ENCODE measurements around the gene MFRP. TPM values are rescaled to one million over a fixed set of nuclear protein-coding genes. Genes with fewer than 3 reads are reported as not detected.

Gene MFRP
- total RNA-seq, 2 experiments from 2014 or later: not detected

DNA sequence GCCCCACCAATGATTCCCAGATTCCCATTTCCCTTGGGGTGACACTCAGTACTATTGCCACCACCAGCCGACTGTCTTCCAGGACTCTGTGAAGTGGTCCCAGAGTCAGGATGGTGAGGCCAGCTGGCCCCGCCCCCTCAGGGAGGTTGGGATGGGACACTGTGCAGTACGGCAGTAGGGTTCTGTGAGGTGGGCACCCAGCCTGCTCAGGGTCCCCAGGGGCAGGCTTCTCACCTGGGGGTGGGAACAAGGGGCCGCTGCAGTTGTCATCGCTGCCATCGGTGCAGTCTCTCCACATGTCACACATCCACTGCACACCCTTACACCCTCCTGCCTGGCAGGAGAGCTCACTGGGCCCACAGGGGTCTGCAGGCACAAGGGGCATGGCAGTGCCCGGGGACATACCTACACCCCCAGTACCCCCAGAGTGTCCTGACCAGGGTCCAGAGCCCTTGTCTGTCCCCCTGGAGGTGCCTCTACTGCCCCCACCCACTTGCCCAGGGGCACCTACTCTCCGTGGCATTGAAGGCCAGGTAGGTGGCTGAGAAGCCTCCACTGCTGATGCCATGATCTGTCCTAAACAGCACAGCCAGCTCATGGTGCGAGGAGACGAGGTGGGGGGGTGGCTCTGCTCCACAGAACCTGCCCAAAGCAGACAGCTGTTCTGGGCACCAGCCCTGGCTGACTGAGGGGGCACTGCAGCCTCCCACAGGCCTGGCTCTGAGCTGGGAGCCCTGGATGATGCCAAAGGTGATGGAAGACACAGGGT lies 4.0 kb downstream of the MFRP start:
- Mint-ChIP-seq H3K9me3 (ENCODE audit: low read depth) (no peaks in the 10 kb centered on the region), H3K36me3 (peaks cover 2% of the 10 kb centered on the region), H3K27me3 (peaks cover 40% of the 10 kb centered on the region), H3K4me1 (peaks cover 19% of the 10 kb centered on the region), H3K27ac (no peak overlapping the region), H3K4me3 (no peak overlapping the region)
- DNase-seq: no peak
- CTCF ChIA-PET: interaction anchor here (1.8 to 12.8 kb wide), 3 partner anchors 14 to 132 kb away, joined by 9 to 126 read pairs (median 90); no protein-coding TSS in a partner anchor
- ATAC-seq: no peak

DNA sequence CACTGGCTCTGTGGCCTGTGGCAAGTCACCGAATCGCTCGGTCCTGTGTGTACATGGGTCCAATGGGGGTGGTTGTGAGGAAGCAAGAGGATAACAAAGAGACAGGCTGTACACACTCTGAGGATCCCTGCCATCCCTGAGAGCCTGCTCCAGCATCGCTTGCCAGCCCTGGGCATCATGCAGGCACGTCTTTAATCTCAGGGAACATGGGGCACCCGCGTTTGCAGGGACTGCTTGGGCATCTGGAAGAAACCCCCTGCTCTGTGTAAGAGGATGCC lies 4.5 kb downstream of the MFRP start:
- H3K9me3 Mint-ChIP-seq (ENCODE audit: low read depth): no peaks in the 10 kb centered on the region
- peaks cover 23% of the 10 kb centered on the region for H3K4me1 Mint-ChIP-seq
- no peak for ATAC-seq
- no peak for DNase-seq
- CTCF ChIA-PET: interaction anchor here (1.0 to 12.8 kb wide), 4 partner anchors 15 to 35 kb away, joined by 4 to 126 read pairs (median 72); no protein-coding TSS in a partner anchor
- H3K4me3 Mint-ChIP-seq: no peak overlapping the region
- H3K27me3 Mint-ChIP-seq: peaks cover 40% of the 10 kb centered on the region
- H3K36me3 Mint-ChIP-seq: peaks cover 2% of the 10 kb centered on the region
- H3K27ac Mint-ChIP-seq: no peak overlapping the region

DNA sequence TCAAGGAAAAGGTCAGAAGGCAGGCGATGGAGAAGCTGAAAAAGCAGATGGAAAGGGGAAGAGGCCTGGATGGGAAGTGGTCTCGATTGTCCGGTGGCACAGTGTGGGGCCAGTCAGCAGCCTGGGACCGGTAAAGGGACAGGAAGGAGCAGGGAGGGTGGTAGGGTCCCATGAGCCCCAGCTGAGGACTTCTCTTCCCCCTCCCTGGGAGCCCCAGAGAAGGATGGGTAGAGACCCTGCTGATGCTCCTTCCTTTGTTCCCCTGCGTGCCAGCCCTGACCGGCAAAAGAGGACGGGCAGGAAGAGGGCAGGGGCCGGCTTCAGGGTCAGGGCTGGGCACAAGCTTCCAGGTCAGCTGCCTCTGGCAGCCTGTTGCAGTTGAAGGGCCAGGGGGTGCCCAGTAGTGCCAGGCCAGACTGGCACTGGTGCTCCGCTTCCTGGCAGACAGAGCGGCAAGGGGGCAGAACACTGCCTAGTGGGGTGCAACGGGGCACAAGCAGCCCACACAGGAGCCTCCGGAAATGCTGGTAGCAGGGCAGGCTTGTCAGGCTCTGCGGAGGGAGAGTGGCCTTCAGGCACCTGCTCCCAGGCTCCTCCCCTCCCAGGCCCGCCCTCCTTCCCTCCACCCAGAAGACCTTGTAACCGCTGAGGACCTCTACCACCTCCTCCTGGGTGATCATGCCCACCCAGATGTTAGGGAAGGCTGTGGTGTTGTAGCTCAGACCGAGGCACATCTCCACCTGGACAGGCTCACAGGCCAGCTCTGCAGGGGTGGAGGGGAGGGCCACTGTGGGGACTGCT lies 5.1 kb downstream of the MFRP start:
- no peak for ATAC-seq
- Mint-ChIP-seq H3K36me3 (peaks cover 2% of the 10 kb centered on the region), H3K27me3 (peaks cover 40% of the 10 kb centered on the region), H3K27ac (no peak overlapping the region), H3K4me1 (peaks cover 27% of the 10 kb centered on the region), H3K4me3 (no peak overlapping the region), H3K9me3 (ENCODE audit: low read depth) (no peaks in the 10 kb centered on the region)
- DNase-seq: no peak
- CTCF ChIA-PET: interaction anchor here (0.8 to 12.8 kb wide), 7 partner anchors 9 to 133 kb away, joined by 3 to 126 read pairs (median 54); no protein-coding TSS in a partner anchor

DNA sequence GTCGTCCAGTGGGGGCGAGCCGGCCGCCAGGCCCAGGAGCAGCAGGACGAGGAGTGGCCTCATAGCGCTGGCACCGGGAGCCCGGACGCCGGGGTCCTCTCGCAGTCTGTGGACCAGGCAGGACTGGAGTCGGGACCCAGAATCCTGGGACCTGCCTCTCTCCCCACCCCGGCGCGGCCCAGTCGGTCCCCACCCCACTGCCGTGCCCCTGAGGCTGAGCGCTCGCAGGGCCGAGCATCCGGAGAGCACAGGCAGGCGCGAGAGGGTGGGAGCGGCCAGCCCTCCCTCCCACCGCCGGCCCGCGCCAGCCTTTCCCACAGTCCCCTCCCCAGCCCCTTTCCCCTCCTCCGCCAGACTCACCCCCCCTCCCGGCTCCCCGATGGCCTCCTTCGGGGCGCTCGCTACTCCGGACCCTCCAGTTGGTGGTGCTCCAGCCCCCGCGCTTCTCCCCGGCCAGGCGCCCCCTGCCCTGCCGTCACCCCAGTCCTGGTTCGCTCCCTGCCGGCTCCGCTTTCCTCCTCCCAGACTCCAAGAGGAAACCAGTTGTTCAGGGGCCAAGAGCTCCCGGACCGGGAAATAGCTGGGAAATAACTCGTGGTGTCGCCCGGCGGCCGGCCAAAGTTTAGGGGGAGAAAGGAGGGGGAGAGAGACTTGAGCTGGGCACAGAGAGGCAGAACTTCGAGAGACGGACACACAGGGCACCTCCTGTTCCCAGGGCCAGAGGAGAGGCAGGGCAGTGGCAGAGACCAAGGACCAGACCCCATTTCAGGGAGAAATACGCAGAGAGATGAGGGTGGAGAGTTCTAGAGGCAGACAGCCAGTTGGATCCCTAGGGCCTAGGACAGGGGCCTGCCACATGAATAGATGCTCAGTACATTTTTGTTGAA lies 5.9 kb downstream of the MFRP start, which contains the start of gene C1QTNF5:
C1QTNF5 (minus strand) TSS at position 549 of the 887 bp plus-strand sequence; CDS start at position 63, 486 bp downstream.
- no peak for DNase-seq
- peak; percentile 3 for ATAC-seq
- H3K4me3 Mint-ChIP-seq: no peak within 1 kb of the TSS
- CTCF ChIA-PET: interaction anchor here (0.6 to 12.8 kb wide), 21 partner anchors 10 to 343 kb away, joined by 3 to 126 read pairs (median 3); no protein-coding TSS in a partner anchor
- peaks cover 36% of the 10 kb centered on the region for H3K4me1 Mint-ChIP-seq
- H3K27me3 Mint-ChIP-seq: peaks cover 40% of the 10 kb centered on the region
- H3K27ac Mint-ChIP-seq: no peak within 1 kb of the TSS
- peaks cover 4% of the 10 kb centered on the region for H3K36me3 Mint-ChIP-seq
- H3K9me3 Mint-ChIP-seq (ENCODE audit: low read depth): no peaks in the 10 kb centered on the region

DNA sequence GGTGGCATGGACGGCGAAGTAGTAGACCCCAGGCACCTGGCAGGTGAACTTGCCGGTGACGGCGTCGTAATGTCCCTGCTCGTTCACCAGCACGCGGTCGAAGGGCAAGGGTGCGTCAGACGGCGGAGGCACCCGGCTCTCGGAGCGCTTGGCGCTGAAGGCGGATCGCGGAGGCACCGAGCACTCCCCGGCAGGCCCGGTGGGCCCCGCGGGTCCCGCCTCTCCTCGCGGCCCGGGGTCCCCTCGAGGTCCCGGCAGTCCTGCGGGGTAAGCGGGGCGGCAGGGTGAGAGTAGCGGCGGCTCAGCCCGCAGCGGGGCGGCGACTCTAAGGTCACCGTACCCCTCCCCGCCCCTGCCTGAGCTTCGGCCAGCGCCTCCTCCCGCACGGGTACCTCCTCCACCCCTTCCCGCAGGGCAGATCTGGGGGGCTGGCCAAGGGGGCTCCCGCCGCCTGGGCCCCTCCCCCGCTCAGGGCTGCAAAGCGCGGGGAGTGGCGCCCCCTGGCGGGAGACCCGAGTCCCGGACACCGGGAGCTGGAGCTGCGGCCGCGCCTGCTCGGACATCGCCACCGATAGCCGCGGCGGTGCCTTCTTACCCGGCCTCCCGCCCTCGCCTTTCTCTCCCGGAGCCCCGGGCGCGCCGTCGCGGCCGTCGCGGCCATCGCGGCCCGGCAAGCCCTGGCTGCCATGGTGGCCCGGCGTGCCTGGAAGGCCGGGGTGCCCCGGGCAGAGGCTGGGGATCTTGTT lies 6.7 kb downstream of the MFRP start:
- H3K27me3 Mint-ChIP-seq: peaks cover 40% of the 10 kb centered on the region
- H3K4me3 Mint-ChIP-seq: no peak overlapping the region
- CTCF ChIA-PET: interaction anchor here (0.6 to 12.8 kb wide), 23 partner anchors 11 to 343 kb away, joined by 3 to 126 read pairs (median 4); no protein-coding TSS in a partner anchor
- no peaks in the 10 kb centered on the region for H3K9me3 Mint-ChIP-seq (ENCODE audit: low read depth)
- H3K27ac Mint-ChIP-seq: no peak overlapping the region
- peaks cover 44% of the 10 kb centered on the region for H3K4me1 Mint-ChIP-seq
- no peak for DNase-seq
- H3K36me3 Mint-ChIP-seq: peaks cover 4% of the 10 kb centered on the region
- ATAC-seq: peak; percentile 34

DNA sequence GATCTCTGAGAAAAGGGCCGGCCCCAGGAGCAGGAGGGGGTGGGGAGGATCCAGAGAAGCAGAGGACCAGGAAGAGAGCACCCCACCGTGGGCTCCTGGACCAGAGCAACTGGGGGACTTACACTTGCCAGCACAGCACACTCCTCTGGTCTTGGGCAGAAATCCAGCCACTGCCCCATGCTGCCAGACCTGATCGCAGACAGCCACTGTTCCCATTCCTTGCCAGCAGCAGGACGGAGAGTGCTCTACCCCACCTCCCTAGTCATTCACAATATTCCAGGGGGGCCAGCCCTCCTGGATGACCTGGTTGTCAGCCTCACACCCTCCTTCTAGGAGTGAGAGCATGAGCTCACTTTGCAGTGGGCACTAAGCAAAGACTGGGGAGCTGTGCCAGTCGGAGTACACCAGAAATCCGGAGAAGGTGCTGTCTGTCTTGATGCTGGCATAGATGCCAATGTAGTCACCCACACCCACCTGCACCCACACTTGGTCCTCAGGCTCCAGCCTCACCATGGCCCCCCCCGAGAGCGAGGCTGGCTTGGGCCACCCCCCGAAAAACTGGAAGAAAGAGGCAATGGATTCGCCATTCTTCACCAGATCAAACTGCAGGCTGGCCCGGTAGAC lies 7.4 kb downstream of the MFRP start:
- DNase-seq (no peak), ATAC-seq (no peak)
- Mint-ChIP-seq H3K27me3 (peaks cover 39% of the 10 kb centered on the region), H3K4me3 (no peak overlapping the region), H3K4me1 (peaks cover 48% of the 10 kb centered on the region), H3K9me3 (ENCODE audit: low read depth) (no peaks in the 10 kb centered on the region), H3K27ac (no peak overlapping the region), H3K36me3 (peaks cover 4% of the 10 kb centered on the region)
- CTCF ChIA-PET: interaction anchor here (0.6 to 12.8 kb wide), 43 partner anchors 11 to 342 kb away, joined by 3 to 126 read pairs (median 4); partner anchors contain the start of genes C2CD2L, CENATAC and USP2

DNA sequence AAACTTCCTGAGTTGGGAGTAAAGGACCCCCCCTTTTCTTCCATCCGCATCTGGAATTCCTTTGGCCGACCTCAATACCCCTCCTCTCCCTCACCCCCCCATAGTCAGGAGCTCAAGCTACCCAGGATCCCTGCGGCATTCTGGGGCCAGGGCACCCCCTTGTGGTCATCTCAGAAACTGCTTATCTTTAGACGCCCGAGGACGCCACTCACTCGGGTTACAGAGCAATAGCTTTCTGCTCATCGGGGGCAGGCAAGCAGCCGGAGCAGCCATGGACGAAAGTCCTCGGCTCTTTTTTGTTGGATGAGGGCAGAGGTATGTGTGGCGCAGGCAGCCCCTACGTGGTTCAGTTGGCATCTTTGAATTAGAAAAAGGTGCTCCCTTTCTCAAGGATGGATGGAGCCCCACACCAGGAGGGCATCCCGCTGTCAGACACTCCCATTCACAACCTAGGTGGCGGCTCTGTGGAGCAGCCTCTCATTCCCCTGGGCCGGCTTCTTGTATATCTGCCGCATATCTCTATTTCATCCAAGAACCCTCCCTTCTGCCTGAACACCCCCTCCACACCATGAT lies 8.1 kb downstream of the MFRP start:
- CTCF ChIA-PET: interaction anchor here (0.6 to 12.8 kb wide), 59 partner anchors 10 to 340 kb away, joined by 3 to 126 read pairs (median 4); partner anchors contain the start of genes ABCG4, C2CD2L, CENATAC and MCAM
- H3K27ac Mint-ChIP-seq: no peak overlapping the region
- DNase-seq: peak; percentile 80
- peak; percentile 34 for ATAC-seq
- H3K36me3 Mint-ChIP-seq: peaks cover 4% of the 10 kb centered on the region
- no peak overlapping the region for H3K4me3 Mint-ChIP-seq
- H3K4me1 Mint-ChIP-seq: peaks cover 50% of the 10 kb centered on the region
- peaks cover 37% of the 10 kb centered on the region for H3K27me3 Mint-ChIP-seq
- H3K9me3 Mint-ChIP-seq (ENCODE audit: low read depth): no peaks in the 10 kb centered on the region

DNA sequence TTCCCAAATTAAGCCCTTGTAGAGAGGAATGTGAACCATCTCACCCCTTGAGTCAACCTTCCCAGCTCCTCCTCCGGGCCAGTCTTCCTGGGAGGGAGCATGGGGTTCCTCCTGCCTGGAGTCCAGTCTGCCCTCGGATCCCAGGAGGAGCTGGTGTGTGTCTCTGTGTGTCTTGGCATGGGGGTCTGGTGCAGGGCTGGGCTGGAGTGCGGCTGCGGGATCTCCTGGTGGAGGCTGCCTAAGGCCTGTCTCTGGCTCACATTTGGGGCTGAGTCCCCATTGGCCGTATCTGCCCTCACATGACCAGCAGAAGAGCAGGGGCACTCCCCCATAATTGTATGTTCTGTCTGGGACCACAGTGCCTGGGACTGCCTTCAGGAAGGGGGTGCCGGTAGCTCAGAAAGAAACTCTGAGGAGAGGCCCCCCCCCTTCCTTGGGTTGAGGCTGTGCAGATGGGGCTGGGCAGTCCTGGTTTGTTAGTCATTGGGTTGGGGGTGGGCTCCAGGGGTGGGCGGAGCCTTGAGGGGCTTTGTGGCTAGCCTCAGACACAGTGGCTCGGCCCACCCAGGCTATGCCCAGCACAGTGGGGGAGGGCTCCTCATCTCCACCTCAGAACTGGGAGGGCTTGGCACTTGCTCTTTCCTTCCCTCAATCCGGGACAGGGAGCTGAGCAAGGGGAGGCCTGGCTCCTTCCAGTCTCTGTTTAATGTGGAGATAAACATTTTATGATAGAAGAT lies 8.8 kb downstream of the MFRP start:
- Mint-ChIP-seq H3K4me1 (peaks cover 55% of the 10 kb centered on the region), H3K27me3 (peaks cover 32% of the 10 kb centered on the region)
- no peak for ATAC-seq

DNA sequence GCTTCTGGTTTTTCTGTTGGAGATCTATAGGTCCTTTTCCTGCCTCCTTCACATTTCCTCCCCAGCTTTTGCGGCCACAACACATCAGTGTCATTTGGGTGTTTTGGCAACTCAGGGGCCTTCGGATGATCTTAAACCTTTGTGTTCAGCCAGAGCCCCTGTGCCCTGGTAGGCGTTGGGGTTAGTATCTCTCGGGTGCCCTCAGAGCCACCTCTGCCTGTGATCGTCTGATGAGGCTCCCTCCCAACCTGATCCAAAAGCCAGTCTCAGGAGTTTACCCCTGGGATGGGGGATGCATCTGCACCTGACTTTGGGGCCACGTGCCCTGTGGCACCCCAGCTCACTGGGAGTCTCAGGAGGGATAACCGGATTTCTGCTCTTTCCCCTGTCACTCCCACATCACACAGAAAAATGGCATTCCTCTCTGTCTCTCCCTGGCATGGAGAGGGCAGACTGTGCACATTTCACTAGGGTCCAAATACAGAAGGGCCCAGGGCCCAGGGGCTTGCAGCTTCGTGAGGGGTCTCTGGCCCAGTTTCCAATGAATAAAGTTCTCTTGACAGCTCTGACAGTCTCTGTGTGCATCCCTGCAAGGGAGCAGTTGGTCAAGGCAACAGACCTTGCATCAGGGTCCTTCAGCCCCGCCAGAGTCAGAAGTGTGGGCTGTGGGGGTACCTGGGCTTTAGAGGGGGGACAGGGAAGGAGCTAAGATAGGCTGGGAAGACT lies 9.6 kb downstream of the MFRP start:
- CTCF ChIA-PET: interaction anchor here (0.8 to 12.8 kb wide), 20 partner anchors 11 to 894 kb away, joined by 3 to 126 read pairs (median 6); partner anchors contain the start of genes MCAM and USP2
- Mint-ChIP-seq H3K27me3 (peaks cover 25% of the 10 kb centered on the region), H3K9me3 (ENCODE audit: low read depth) (no peaks in the 10 kb centered on the region), H3K4me1 (peaks cover 56% of the 10 kb centered on the region), H3K4me3 (no peak overlapping the region), H3K27ac (no peak overlapping the region), H3K36me3 (peaks cover 4% of the 10 kb centered on the region)
- no peak for ATAC-seq
- DNase-seq: no peak

More for the DNA sequence above, 8.8 kb downstream of the MFRP start:
- Mint-ChIP-seq H3K36me3 (peaks cover 4% of the 10 kb centered on the region), H3K27ac (no peak overlapping the region), H3K9me3 (ENCODE audit: low read depth) (no peaks in the 10 kb centered on the region), H3K4me3 (no peak overlapping the region)
- no peak for DNase-seq
- CTCF ChIA-PET: interaction anchor here (0.6 to 12.8 kb wide), 56 partner anchors 9 to 893 kb away, joined by 3 to 126 read pairs (median 4); partner anchors contain the start of genes ABCG4, C2CD2L, CENATAC and MCAM

DNA sequence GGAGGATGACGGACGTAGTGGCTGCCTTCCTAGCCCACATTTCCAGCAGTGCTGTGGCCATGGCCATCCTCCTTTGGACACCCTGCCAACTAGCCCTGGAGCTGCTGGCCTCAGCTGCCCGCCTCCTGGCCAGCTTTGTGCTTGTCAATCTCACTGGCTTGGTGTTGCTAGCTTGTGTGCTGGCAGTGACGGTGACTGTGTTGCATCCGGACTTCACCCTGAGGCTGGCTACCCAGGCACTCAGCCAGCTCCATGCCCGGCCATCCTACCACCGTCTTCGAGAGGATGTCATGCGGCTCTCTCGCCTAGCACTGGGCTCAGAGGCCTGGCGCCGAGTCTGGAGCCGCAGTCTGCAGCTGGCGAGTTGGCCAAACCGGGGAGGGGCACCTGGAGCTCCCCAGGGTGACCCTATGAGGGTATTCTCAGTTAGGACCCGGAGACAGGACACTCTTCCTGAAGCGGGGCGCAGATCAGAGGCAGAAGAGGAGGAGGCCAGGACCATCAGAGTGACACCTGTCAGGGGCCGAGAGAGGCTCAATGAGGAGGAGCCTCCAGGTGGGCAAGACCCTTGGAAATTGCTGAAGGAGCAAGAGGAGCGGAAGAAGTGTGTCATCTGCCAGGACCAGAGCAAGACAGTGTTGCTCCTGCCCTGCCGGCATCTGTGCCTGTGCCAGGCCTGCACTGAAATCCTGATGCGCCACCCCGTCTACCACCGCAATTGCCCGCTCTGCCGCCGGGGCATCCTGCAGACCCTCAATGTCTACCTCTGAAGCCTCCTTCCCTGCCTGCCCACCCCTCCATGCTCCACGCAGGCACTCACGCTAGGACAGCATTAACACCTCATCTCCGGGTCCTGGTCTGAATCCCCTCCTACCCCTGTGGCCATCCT lies 10.6 kb downstream of the MFRP start:
- Mint-ChIP-seq H3K27ac (peak overlapping the region; percentile 96), H3K36me3 (peaks cover 4% of the 10 kb centered on the region), H3K4me1 (peaks cover 51% of the 10 kb centered on the region), H3K4me3 (peak overlapping the region; percentile 93), H3K27me3 (peaks cover 16% of the 10 kb centered on the region), H3K9me3 (ENCODE audit: low read depth) (no peaks in the 10 kb centered on the region)
- ATAC-seq (no peak), DNase-seq (no peak)
- CTCF ChIA-PET: interaction anchor here (0.9 to 12.8 kb wide), 4 partner anchors 12 to 52 kb away, joined by 3 to 126 read pairs (median 26); no protein-coding TSS in a partner anchor
